K562 (cell line): ENCODE measurements around the gene DLGAP1. TPM values are rescaled to one million over a fixed set of nuclear protein-coding genes. Genes with fewer than 3 reads are reported as not detected.

Experiments
- ATAC-seq: fragments of 200-7000 bp; cut with Tn5 transposase; 3 replicates; pipeline ENCODE4 v1.9.1; 2020; ENCODE audit warnings: moderate library complexity
- BruUV-seq: library from RNA; stranded (reverse); fragments of 400-500 nt; replicated peaks from 2 replicates; lab custom pipeline; 2021; lab: Mats Ljungman, UMichigan
- CTCF ChIA-PET: fragments of 300-600 bp; formaldehyde crosslinking; extraction: SDS; loops from one replicate; lab custom pipeline; 2021; ENCODE audit warnings: low intra/inter-chr PET ratio; lab: Yijun Ruan, JAX
- POLR2A ChIA-PET: fragments of 300-600, 350-650 bp; sonication (Branson Sonifier 250); formaldehyde crosslinking; extraction: SDS; loops from one replicate; lab custom pipeline; 2021; ENCODE audit warnings: antibody characterized with exemption, inconsistent platforms; lab: Yijun Ruan, JAX
- DNase-seq, 4 experiments: peaks; one replicate each; pipeline versions ENCODE4 v3.0.0 to v3.0.0-alpha.2; 2011 to 2018; ENCODE audit warnings: low spot score in 3 of 4, mixed read lengths in 3 of 4; ENCODE audit errors: extremely low read depth in 1 of 4
- FAIRE-seq: peaks from 2 replicates; lab custom pipeline; 2011; peaks lifted over from hg19 to GRCh38; lab: Jason Lieb, UNC
- H2AFZ ChIP-seq: 2 replicates; pipeline ENCODE4 v1.6.0; 2011; ENCODE audit warnings: low read depth, low read length, control low read depth, inconsistent platforms
- H3K27ac ChIP-seq: fragments of 200-600 bp; 3 replicates; pipeline ENCODE4 v1.8.0; 2011; ENCODE audit warnings: low read depth, mild to moderate bottlenecking, control low read depth, inconsistent platforms, low read length, moderate library complexity, mixed read lengths; ENCODE audit errors: extremely low read depth
- H3K27me3 ChIP-seq, 2 experiments: fragments of 300-600 bp in 1 of 2; 2 replicates in 1 of 2; 3 replicates in 1 of 2; pipeline versions ENCODE4 v1.6.0 to v1.8.0; 2011; ENCODE audit warnings: inconsistent platforms in 2 of 2, low read length in 2 of 2, mild to moderate bottlenecking in 1 of 2, mixed read lengths in 1 of 2, moderate library complexity in 1 of 2; ENCODE audit not compliant: control insufficient read depth in 2 of 2, insufficient read depth in 2 of 2
- H3K36me3 ChIP-seq: fragments of 300-600 bp; 3 replicates; pipeline ENCODE4 v1.8.0; 2011; ENCODE audit warnings: mild to moderate bottlenecking, low read length, inconsistent platforms; ENCODE audit not compliant: control insufficient read depth, insufficient read depth
- H3K4me1 ChIP-seq, 2 experiments: fragments of 200-600 bp in 1 of 2; replicated peaks in 1 of 2; 2 replicates in 1 of 2; 3 replicates in 1 of 2; pipeline versions ENCODE4 v1.5.1 to v1.8.0; 2011; ENCODE audit warnings: inconsistent platforms in 2 of 2, low read length in 2 of 2, mild to moderate bottlenecking in 1 of 2, mixed read lengths in 1 of 2, moderate library complexity in 1 of 2; ENCODE audit not compliant: control insufficient read depth in 2 of 2, insufficient read depth in 2 of 2
- H3K4me2 ChIP-seq: 2 replicates; pipeline ENCODE4 v1.6.1; 2011; ENCODE audit warnings: low read length, control low read depth, inconsistent platforms, mixed read lengths; ENCODE audit not compliant: insufficient read depth
- H3K4me3 ChIP-seq: fragments of 200-600 bp; sonication (generic), shearing (Covaris generic); 2 replicates; pipeline ENCODE4 v1.5.1; 2016; ENCODE audit warnings: control low read depth, inconsistent platforms
- H3K79me2 ChIP-seq: fragments of 200-600 bp; 3 replicates; pipeline ENCODE4 v1.8.0; 2011; ENCODE audit warnings: low read length, inconsistent platforms; ENCODE audit not compliant: control insufficient read depth, insufficient read depth
- H3K9ac ChIP-seq, 2 experiments: 2 replicates each; pipeline versions ENCODE4 v1.6.0 to v1.6.1; 2011; ENCODE audit warnings: low read depth in 2 of 2, low read length in 2 of 2, control low read depth in 1 of 2, inconsistent platforms in 1 of 2, mild to moderate bottlenecking in 1 of 2, mixed read lengths in 1 of 2; ENCODE audit not compliant: insufficient read depth in 1 of 2
- H3K9me1 ChIP-seq: one replicate; pipeline ENCODE4 v1.6.0; 2011; ENCODE audit warnings: inconsistent platforms, mild to moderate bottlenecking, low read length, moderate library complexity; ENCODE audit not compliant: control insufficient read depth, insufficient read depth
- H3K9me3 ChIP-seq: replicated peaks from 2 replicates; pipeline ENCODE4 v1.5.1; 2011; ENCODE audit warnings: low read depth, low read length, inconsistent platforms; ENCODE audit not compliant: control insufficient read depth, insufficient read depth
- H4K20me1 ChIP-seq: replicated peaks from 2 replicates; pipeline ENCODE4 v1.6.1; 2011; ENCODE audit warnings: low read length, inconsistent platforms, mixed read lengths; ENCODE audit not compliant: control insufficient read depth, insufficient read depth
- ELF1 ChIP-seq: fragments of 200-800 bp; sonication (Bioruptor generic); IDR thresholded peaks from 2 replicates; pipeline ENCODE4 v1.6.1; 2016; ENCODE audit warnings: missing genetic modification characterization, missing compliant biosample characterization
- FOXP1 ChIP-seq: sonication (generic); formaldehyde crosslinking; IDR thresholded peaks from 2 replicates; pipeline ENCODE4 v1.8.0; 2022; ENCODE audit warnings: mild to moderate bottlenecking, missing genetic modification reagents
- HIVEP1 ChIP-seq: fragments of 250-450 bp; sonication (Bioruptor Pico); IDR thresholded peaks from 2 replicates; pipeline ENCODE4 v1.4.0; 2020; ENCODE audit warnings: mild to moderate bottlenecking
- JUN ChIP-seq, 2 experiments: sonication (generic) in 1 of 2; formaldehyde crosslinking in 1 of 2; IDR thresholded peaks; 2 replicates each; pipeline versions ENCODE4 v1.6.1 to v1.8.0; 2012 to 2022; ENCODE audit warnings: borderline replicate concordance in 2 of 2, mild to moderate bottlenecking in 2 of 2, improper control_type of control experiment in 1 of 2, low read depth in 1 of 2, low read length in 1 of 2, missing genetic modification reagents in 1 of 2
- MIER1 ChIP-seq: fragments of 450-650 bp; IDR thresholded peaks from 2 replicates; pipeline ENCODE4 v1.6.1; 2016; ENCODE audit warnings: antibody characterized with exemption, mild to moderate bottlenecking, low read depth
- TEAD2 ChIP-seq: fragments of 450-650 bp; IDR thresholded peaks from 2 replicates; pipeline ENCODE4 v1.6.1; 2016; ENCODE audit warnings: missing genetic modification characterization, control low read depth, missing compliant biosample characterization
- ZBTB40 ChIP-seq, 2 experiments: fragments of 450-650 bp in 1 of 2; sonication (generic) in 1 of 2; formaldehyde crosslinking in 1 of 2; IDR thresholded peaks; 2 replicates each; pipeline versions ENCODE4 v1.7.1 to v1.9.0; 2016 to 2022; ENCODE audit warnings: inconsistent platforms in 1 of 2, mild to moderate bottlenecking in 1 of 2, missing genetic modification reagents in 1 of 2
- ZFP30 ChIP-seq: fragments of 250-450 bp; sonication (Bioruptor Pico); IDR thresholded peaks from 2 replicates; pipeline ENCODE4 v1.8.0; 2022; ENCODE audit warnings: moderate library complexity, mild to moderate bottlenecking, inconsistent platforms, borderline replicate concordance
- ZNF277 ChIP-seq: fragments of 250-450 bp; sonication (Bioruptor Pico); IDR thresholded peaks from 2 replicates; pipeline ENCODE4 v1.8.0; 2022; ENCODE audit warnings: inconsistent platforms, mild to moderate bottlenecking, moderate library complexity, borderline replicate concordance
- ZNF347 ChIP-seq: fragments of 450-650 bp; formaldehyde crosslinking; IDR thresholded peaks from 2 replicates; pipeline ENCODE4 v1.4.0; 2020; ENCODE audit warnings: low read depth, mild to moderate bottlenecking, moderate library complexity
- WGBS: fragments of 100-300 bp; shearing (Covaris generic); methylation state at CpG from one replicate; pipeline ENCODE4 v1.1.6; 2016; ENCODE audit warnings: low coverage, mixed read lengths; ENCODE audit not compliant: insufficient coverage; ENCODE audit errors: missing lambda C conversion rate; 5-methylcytosine and 5-hydroxymethylcytosine counted together
- in situ Hi-C: fragments of 300-500 bp; cut with MboI; formaldehyde crosslinking; loops from 4 replicates; pipeline ENCODE4 v1.15.0; 2018; ENCODE audit warnings: inconsistent platforms, mixed read lengths
- intact Hi-C: fragments of 100-400 bp; cut with micrococcal nuclease; formaldehyde crosslinking; loops from 2 replicates; pipeline ENCODE4 v1.14.2; 2022
- polyA plus RNA-seq, 8 experiments: library from polyadenylated mRNA; depleted of rRNA in 4 of 8; stranded (reverse) in 5 of 8; unstranded in 3 of 8; fragments of >200 nt; fragmentation: Nextera tagmentation in 2 of 8; fragmentation: Illumina TruSeq in 1 of 8; extraction: Ambion mirVana in 2 of 8; extraction: Trizol in 1 of 8; gene quantifications; 2 replicates each; pipeline versions ENCODE4 v1.2.1 to v1.2.3, GENCODE V29; 2011 to 2014; ENCODE audit warnings: inconsistent platforms in 1 of 8, missing spikeins in 1 of 8
- total RNA-seq, 7 experiments: library from RNA; depleted of rRNA in 6 of 7; stranded (reverse); fragments of >200 nt in 6 of 7; fragmentation: Illumina TruSeq in 2 of 7; extraction: Trizol in 2 of 7; gene quantifications; 2 replicates each; pipeline versions ENCODE4 v1.2.1 to v1.2.3, GENCODE V29; 2011 to 2021; ENCODE audit warnings: low replicate concordance in 1 of 7

The DLGAP1 gene
- total and polyA plus RNA-seq, 9 of the 15 experiments (the other 6 are each of a cell fraction or from before 2014, with no cell fraction given), result 0.04 to 0.22 (median 0.08) TPM

GRCh38 chr18:3973191-3973850 lies 481.8 kb downstream of the DLGAP1 start:
- no peak for FAIRE-seq
- H3K27me3 ChIP-seq, result peaks cover 0 to 8% of the 10 kb centered on the region in 2 experiments; a peak in 2 of 5 replicates
- H2AFZ ChIP-seq, result no peak overlapping the region
- no peak overlapping the region for H3K27ac ChIP-seq
- no peak for DNase-seq
- no peaks in the 10 kb centered on the region for H3K9me3 ChIP-seq
- H3K4me2 ChIP-seq, result no peak overlapping the region
- intact Hi-C loops, result no loop called here
- no peaks in the 10 kb centered on the region for H3K79me2 ChIP-seq
- no peaks in the 10 kb centered on the region for H3K4me1 ChIP-seq
- in situ Hi-C loops, result no loop called here
- H3K36me3 ChIP-seq, result no peaks in the 10 kb centered on the region
- no peak overlapping the region for H3K4me3 ChIP-seq
- H4K20me1 ChIP-seq, result no peaks in the 10 kb centered on the region
- under 1% methylated on average over 5 of the region's 5 CpGs for WGBS
- BruUV-seq, result no TSS peak
- no peak overlapping the region for H3K9ac ChIP-seq
- POLR2A ChIA-PET, result interaction anchor here (0.6 to 0.7 kb wide), 4 partner anchors 115 to 1648 kb away, joined by 3 read pairs; no protein-coding TSS in a partner anchor
- CTCF ChIA-PET, result no interaction called here
- ATAC-seq, result no peak
- no peaks in the 10 kb centered on the region for H3K9me1 ChIP-seq
- TF ChIP-seq JUN (IDR thresholded peaks at IDR 0.05; ENCODE audit: borderline replicate concordance, low read depth, low read length) (no peak), JUN (CRISPR knock-in tag; IDR thresholded peaks at IDR 0.05; ENCODE audit: borderline replicate concordance) (no peak), ZBTB40 (IDR thresholded peaks at IDR 0.05) (no peak), ZBTB40 (CRISPR knock-in tag; IDR thresholded peaks at IDR 0.05) (no peak), FOXP1 (CRISPR knock-in tag) (no peak), ZFP30 (CRISPR knock-in tag) (no peak), MIER1 (no peak), TEAD2 (no peak), ZNF277 (no peak), HIVEP1 (CRISPR knock-in tag) (no peak), ZNF347 (CRISPR knock-in tag) (no peak), ELF1 (tag) (no peak)
